Esophagus mucosa (tissue), 1 donor: ENCODE results near the gene RXFP4. TPM values are rescaled to one million over a fixed set of nuclear protein-coding genes. Genes with fewer than 3 reads are reported as not detected.

Source experiments
- ATAC-seq: fragments of 200-7000 bp; cut with Tn5 transposase; one replicate; pipeline ENCODE4 v1.9.1; 2020
- total RNA-seq: library from RNA; stranded (reverse); gene quantifications from one replicate; pipeline ENCODE4 v1.2.4, GENCODE V29; 2023
- donor health status: DM: yes; HTN: yes; CAD: no.

The RXFP4 gene
- total RNA-seq, 1 donor from 2014 or later, result not detected

DNA sequence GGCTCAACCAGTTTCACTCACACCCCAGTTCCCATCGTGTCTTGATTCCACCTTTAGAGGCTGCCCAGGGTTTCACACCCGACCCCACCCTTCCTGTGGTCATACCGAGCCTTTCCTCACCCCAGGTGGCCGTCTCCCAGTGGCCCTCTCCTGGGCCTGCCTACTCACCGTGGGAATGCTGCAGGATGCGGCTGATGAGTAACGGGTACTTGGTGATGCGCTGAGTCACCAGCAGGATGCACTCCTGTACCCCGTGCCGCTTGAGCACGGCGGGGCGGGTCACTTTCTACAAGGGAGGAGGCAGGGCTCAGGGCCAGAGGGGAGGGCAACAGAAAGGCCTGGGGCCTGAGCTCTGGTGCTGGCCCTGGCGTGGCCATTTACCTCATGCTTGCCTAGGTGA is 20.5 kb downstream of the RXFP4 start:
- ATAC-seq, result peak; percentile 96

DNA sequence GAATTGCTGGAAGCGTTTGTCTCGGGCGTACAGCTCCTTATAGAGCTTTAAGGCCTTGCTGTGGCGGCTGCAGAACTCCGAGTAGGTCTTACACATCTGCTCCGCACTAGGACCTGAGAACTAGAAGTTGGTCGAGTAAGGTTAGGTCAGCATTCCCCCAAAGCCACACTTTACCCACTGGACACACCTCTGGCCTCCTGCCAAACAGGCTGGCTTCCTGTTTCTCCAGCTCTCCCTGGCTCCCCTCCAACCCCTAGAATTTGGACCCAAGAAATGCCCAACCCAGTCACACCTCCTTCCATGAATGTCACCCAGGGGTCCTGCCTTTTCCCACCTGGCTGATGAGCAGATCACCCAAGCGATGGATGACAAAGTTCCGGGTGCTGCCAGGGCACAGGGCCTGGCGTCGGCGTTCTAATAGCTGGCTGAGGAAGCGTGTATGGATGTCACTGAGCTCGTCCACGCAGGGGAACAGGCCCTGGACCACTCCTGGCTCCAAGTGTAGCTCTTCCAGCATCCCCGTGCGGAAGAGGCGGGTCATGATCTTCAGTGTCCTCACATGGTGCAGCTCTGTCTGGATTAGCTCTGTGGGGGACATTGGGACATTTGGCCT is 21.3 kb downstream of the RXFP4 start:
- ATAC-seq, result no peak

DNA sequence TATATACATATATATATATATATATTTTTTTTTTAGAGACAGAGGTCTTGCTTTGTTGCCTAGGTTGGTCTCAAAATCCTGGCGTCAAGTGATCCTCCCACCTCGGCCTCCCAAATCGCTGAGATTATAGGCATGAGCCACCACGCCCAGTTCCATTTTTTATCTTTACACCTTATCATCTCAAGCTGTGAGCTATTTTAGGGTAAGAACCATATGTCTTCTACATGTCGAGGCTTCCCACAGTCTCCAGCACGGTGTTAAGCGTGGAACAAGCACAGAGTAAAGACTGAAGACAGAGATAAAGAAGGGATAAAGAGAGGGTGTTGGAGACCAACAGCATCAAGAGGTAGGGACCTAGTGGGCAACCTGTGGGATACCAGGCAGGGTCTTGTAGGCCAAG is 22.8 kb downstream of the RXFP4 start:
- ATAC-seq, result no peak

DNA sequence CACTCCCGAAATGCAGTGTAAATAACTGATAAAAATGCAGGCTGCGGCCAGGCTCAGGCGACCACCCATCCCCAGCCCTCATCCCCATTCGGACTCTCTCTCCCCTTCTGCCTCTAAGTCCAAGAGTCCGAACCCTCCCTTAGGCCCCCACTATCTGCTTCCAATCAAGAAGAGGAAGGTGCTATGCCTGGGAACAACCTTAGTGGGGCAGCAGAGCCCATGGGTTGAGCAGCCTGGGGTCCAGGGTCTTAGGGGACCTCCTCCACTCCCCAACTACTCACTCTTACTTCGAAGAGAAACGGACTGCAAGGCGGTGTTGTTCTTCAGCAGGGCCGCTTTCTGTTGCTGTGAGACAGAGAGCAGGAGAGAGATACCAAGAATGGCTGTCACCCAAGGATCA is 24.7 kb downstream of the RXFP4 start:
- ATAC-seq, result no peak

DNA sequence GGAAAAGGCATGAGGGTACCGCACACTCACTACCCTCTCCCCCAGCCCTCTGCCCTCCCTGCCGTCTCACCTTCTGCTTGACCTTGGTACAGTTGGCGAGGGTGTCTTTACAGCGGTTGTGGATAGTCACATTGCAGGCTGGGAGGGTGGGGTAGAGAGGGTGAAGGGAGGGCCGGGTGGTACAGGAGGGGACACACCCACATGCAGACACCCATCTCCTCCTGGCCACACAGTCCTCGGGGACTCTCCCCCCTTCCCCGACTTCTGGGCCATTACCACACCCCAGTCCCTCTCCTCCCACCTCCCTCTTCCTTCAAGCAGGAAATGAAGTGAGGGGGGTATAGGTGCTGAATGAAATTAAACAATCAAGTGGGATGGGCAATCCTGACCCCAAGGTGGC is 25.3 kb downstream of the RXFP4 start:
- no peak for ATAC-seq

DNA sequence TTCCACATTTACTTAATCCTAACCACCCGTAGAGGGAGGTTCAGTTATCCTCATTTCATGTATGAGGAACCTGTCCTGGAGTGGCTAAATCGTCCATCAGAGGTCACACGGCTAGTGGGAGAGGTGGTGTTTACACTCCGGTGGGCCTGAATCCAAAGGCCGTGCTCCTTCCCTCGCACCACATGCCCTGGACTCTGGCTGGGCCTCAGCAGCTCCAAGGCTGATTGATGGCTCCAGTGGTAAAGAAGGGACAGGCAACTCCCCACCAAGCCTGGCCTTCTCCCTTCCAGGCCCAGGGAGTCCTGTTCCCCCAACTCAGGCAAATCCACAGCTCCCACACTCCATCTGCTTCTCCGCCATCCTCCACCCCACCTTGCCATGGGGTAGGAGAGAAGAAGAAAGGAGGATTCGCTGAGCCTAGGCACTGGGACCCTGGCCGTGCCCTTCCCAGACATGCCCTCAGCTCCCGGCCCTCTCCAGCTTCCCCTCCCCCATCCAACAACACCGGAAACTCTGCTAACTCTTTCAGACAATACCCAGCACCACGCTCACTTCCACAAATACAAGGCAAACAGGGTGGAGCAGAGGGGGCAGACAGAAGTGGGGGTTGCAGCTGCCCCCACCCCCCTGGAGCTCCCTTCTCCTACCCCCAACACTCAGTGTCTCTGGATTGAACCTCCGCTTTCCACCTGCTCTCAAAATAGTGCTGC is 26.1 kb downstream of the RXFP4 start:
- ATAC-seq, result peak; percentile 25

- ATAC-seq, result no peak
Measured at GRCh38 chr1:155968051-155968400, 26.6 kb downstream of the RXFP4 start.

GRCh38 chr1:155968670-155969069 is 27.2 kb downstream of the RXFP4 start:
- ATAC-seq, result no peak

GRCh38 chr1:155969377-155969791 is 27.9 kb downstream of the RXFP4 start:
- ATAC-seq, result no peak

DNA sequence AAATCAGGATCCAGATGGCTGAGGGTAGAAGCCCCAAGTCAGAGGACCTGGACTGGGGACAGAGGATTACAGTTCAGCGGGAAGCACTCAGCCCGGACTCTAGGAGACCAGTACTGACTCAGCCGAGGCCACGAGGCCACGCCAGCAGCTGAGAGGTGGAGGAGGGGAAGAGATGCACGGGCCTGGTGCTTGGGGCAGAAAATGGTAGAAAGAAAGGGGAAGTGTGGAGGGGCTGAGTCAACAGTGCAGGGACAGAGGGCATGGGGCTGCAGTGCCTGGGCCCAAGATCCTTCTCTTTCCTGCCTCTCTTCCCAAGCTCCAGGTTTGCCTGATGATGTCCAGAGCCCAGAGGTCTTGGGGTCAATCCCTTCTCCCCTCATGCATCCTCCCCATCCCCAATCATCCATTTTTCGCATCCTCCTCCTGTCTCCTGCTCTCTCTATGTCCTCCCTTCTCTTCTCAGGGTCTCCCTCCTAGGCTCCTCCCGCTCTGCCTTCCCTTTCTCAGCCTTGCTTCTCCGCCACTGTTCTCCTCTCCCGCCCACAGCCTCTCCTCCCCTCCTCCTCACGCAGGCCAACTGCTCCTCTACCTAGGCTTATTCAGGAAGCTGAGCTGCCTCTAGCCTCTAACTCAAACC is 29.2 kb downstream of the RXFP4 start:
- peak; percentile 32 for ATAC-seq

DNA sequence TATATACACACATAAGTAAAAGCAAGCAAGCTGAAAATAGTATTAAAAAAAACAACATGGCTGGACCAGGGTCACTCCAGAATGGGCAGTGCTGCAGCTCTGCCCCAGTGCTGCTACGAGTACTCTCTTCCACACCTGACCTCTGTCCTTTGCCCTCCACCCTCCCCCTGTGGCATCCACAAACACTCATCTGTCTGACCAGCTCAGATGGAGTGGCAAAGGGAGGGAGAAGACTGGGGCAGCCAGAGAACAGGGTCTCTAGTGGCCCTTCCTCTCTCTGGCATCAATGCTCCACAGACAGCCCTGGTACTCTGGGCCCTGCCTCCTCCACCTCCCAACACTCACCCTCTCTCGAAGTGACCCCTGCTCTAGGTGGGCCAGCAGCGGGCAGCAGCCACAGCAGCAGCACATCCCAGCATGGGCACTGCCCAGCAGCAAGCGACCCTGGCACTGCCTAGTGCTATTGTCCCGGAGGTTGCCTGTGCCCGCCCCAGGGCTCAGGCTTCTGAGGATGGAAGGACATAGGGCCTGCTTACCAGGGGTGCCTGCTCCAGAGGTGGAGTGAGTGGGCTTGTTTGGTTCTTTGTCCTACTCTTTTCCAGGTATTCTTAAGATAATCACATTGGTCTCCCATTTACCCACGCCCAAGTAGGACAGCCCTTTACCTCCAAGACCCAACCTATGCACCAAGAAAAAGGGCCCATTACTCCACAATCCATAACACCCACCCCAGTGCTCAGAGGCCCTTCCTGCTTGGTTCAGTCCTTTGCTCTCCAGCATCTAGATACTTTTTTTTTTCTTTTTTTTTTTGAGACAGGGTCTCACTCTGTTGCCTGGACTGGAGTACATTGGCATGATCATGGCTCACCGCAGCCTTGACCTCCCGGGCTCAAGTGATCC is 30.7 kb downstream of the RXFP4 start:
- no peak for ATAC-seq

- no peak for ATAC-seq
Measured at GRCh38 chr1:155973723-155974122, 32.3 kb downstream of the RXFP4 start.

GRCh38 chr1:155974208-155975115 is 33.0 kb downstream of the RXFP4 start:
- no peak for ATAC-seq

DNA sequence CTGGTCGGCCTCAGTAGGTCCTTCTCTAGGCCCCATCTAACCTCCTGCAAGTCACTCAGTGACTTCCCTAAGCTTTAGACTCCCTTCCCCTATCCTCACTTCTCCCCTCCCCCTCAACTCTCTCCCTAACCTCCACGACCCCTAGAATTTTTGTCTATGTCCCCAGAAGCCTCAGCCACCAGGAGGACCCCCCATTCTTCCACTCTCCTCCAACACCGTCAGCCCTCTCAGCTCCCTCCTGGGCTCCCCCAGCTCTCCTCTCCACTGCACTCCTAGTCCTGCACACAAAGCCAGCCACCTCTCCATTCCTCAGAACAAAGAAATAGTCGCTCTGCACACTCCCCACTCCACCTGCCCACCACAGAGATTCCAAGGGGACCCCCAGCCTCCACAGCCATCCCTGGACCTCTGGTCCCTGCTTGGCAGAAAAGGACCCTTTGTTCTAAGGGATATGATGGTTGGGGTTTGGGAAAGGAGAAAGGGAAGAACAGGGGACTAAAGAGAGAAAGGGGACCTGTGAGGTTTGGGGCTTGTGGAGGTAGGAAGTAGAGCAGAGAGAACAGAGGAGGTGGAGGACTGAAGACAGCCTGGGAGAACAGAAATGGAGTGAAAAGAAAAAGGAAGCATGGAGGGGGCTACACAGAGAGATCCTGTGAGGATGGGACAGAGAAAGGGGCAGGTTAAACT is 34.1 kb downstream of the RXFP4 start:
- ATAC-seq, result no peak

GRCh38 chr1:155976062-155976912 is 34.8 kb downstream of the RXFP4 start:
- ATAC-seq, result no peak

- ATAC-seq, result peak; percentile 2
Measured at GRCh38 chr1:155976913-155977689, 35.7 kb downstream of the RXFP4 start.

- ATAC-seq, result peak; percentile 47
Measured at GRCh38 chr1:155977690-155978324, 36.4 kb downstream of the RXFP4 start.

- peak; percentile 65 for ATAC-seq
Measured at GRCh38 chr1:155978325-155978972, 37.0 kb downstream of the RXFP4 start, which contains the start of gene ARHGEF2. Gene ARHGEF2, minus strand, starts transcription at chr1:155978547. Its CDS starts 120 bp downstream, at chr1:155978427.
